CD4-positive, alpha-beta T cell treated with Interleukin-6 for 4 hours (primary cell): Measurements from ENCODE around the gene LPCAT2.
"Not testable (repeated sequence)": the region's sequence is repeated elsewhere in the genome, so short reads cannot be mapped to it uniquely, and the experiment has no call there.

Source experiments
- DNase-seq: peaks from one replicate; pipeline ENCODE4 v3.0.0-alpha.2; 2020; ENCODE audit warnings: mixed read lengths

LPCAT2 gene

GRCh38 chr16:55615670-55616069 is 106.8 kb downstream of the LPCAT2 start:
- DNase-seq = not testable (repeated sequence)

GRCh38 chr16:55621771-55622170 is 112.9 kb downstream of the LPCAT2 start:
- DNase-seq = no peak

- DNase-seq = no peak
Observed at GRCh38 chr16:55622272-55622671, 113.4 kb downstream of the LPCAT2 start.

- no peak for DNase-seq
Observed at GRCh38 chr16:55622930-55623561, 114.2 kb downstream of the LPCAT2 start.

- DNase-seq = no peak
Observed at GRCh38 chr16:55623640-55624039, 114.8 kb downstream of the LPCAT2 start.

GRCh38 chr16:55624696-55625095 is 115.8 kb downstream of the LPCAT2 start:
- no peak for DNase-seq

GRCh38 chr16:55625843-55626242 is 117.0 kb downstream of the LPCAT2 start:
- no peak for DNase-seq

GRCh38 chr16:55628306-55628968 is 119.6 kb downstream of the LPCAT2 start:
- no peak for DNase-seq

GRCh38 chr16:55630774-55631173 is 121.9 kb downstream of the LPCAT2 start:
- no peak for DNase-seq

GRCh38 chr16:55632259-55632658 is 123.4 kb downstream of the LPCAT2 start:
- DNase-seq = no peak

- no peak for DNase-seq
Observed at GRCh38 chr16:55634193-55634592, 125.3 kb downstream of the LPCAT2 start.
